NK-92 (cell line): ENCODE measurements around the gene CLEC14A.

Source experiments
- DNase-seq: peaks from one replicate; lab custom pipeline; 2025; ENCODE audit not compliant: unreplicated experiment; lab: John Stamatoyannopoulos, UW

The CLEC14A gene

GRCh38 chr14:38248321-38249028 lies 7.4 kb downstream of the CLEC14A start:
- DNase-seq: no peak

GRCh38 chr14:38243696-38244240 lies 12.1 kb downstream of the CLEC14A start:
- DNase-seq: no peak

GRCh38 chr14:38238878-38239277 lies 17.0 kb downstream of the CLEC14A start:
- no peak for DNase-seq

GRCh38 chr14:38238332-38238731 lies 17.6 kb downstream of the CLEC14A start:
- DNase-seq: no peak

DNA sequence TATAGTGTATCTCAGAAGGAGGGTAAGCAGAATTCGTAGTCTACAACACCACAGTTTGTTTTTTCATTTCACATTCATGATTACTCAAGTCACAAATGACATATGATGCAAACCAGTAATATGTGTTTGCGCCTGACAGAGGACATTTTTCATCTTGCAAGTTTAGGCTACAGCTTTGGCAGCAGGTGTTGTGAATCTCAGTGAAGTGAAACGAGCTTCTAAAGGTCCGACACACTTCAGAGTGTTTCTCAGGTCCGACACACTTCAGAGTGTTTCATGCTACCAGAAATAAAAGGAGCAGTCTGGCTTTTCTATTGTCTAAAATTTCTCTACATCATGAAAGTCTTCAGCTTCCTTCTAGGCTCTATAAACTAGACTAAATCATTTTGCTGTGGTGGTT lies 22.7 kb downstream of the CLEC14A start:
- DNase-seq: no peak

DNA sequence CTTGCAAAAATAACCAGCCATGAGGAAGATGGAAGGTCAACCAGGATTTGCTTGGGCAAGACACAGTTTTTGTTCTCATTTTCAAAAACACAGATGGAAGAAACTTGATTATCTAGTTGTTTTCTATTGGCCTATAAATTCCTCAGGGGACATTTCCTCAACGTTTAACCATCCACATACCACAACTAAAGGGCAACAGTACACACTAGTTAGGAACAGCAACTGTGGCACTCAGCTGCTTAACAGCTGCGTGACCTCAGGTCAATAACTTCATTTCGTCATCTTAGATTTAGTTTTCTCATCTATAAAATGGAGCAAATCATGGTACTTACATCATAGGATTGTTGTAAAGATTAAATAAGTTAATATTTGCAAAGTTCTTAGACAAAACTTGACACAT lies 29.5 kb downstream of the CLEC14A start:
- DNase-seq: no peak

GRCh38 chr14:38225946-38226345 lies 29.9 kb downstream of the CLEC14A start:
- DNase-seq: no peak

- DNase-seq: no peak
Measured at GRCh38 chr14:38224338-38224737, 31.6 kb downstream of the CLEC14A start.

- no peak for DNase-seq
Measured at GRCh38 chr14:38221077-38221476, 34.8 kb downstream of the CLEC14A start.

DNA sequence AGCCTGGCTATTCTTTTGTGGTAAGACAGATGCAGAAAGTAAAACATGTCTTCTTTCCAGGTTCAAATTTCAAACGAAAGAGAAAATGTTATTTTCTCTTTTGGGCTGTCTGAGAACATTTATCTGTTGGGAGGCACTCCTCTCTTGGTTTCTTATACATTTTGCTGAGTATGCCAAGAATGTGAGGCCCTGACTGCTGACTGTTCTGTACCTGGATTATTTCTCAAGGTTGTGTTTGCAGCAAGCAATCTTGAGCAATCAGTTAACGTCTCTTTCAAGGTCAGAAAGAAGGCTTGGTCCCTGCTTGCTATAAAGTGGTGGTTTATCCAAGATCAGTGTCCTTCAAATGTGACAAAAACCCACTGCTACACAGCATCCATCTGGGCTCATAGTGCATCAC lies 38.3 kb downstream of the CLEC14A start:
- DNase-seq: no peak

- no peak for DNase-seq
Measured at GRCh38 chr14:38213001-38213400, 42.9 kb downstream of the CLEC14A start.

- DNase-seq: no peak
Measured at GRCh38 chr14:38212111-38212510, 43.8 kb downstream of the CLEC14A start.

DNA sequence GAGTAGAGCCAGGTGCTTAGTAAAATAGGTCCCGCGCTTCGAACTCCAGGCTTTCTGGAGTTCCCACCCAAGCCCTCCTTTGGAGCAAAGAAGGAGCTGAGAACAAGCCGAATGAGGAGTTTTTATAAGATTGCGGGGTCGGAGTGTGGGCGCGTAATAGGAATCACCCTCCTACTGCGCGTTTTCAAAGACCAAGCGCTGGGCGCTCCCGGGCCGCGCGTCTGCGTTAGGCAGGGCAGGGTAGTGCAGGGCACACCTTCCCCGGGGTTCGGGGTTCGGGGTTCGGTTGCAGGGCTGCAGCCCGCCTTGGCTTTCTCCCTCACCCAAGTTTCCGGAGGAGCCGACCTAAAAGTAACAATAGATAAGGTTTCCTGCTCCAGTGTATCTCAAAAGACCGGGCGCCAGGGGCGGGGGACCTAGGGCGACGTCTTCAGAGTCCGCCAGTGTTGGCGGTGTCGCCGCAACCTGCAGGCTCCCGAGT lies 44.6 kb downstream of the CLEC14A start:
- no peak for DNase-seq

GRCh38 chr14:38210587-38211216 lies 45.2 kb downstream of the CLEC14A start:
- DNase-seq: no peak

DNA sequence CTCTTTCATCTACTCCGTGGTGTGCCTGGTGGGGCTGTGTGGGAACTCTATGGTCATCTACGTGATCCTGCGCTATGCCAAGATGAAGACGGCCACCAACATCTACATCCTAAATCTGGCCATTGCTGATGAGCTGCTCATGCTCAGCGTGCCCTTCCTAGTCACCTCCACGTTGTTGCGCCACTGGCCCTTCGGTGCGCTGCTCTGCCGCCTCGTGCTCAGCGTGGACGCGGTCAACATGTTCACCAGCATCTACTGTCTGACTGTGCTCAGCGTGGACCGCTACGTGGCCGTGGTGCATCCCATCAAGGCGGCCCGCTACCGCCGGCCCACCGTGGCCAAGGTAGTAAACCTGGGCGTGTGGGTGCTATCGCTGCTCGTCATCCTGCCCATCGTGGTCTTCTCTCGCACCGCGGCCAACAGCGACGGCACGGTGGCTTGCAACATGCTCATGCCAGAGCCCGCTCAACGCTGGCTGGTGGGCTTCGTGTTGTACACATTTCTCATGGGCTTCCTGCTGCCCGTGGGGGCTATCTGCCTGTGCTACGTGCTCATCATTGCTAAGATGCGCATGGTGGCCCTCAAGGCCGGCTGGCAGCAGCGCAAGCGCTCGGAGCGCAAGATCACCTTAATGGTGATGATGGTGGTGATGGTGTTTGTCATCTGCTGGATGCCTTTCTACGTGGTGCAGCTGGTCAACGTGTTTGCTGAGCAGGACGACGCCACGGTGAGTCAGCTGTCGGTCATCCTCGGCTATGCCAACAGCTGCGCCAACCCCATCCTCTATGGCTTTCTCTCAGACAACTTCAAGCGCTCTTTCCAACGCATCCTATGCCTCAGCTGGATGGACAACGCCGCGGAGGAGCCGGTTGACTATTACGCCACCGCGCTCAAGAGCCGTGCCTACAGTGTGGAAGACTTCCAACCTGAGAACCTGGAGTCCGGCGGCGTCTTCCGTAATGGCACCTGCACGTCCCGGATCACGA lies 46.0 kb downstream of the CLEC14A start:
- DNase-seq: no peak

DNA sequence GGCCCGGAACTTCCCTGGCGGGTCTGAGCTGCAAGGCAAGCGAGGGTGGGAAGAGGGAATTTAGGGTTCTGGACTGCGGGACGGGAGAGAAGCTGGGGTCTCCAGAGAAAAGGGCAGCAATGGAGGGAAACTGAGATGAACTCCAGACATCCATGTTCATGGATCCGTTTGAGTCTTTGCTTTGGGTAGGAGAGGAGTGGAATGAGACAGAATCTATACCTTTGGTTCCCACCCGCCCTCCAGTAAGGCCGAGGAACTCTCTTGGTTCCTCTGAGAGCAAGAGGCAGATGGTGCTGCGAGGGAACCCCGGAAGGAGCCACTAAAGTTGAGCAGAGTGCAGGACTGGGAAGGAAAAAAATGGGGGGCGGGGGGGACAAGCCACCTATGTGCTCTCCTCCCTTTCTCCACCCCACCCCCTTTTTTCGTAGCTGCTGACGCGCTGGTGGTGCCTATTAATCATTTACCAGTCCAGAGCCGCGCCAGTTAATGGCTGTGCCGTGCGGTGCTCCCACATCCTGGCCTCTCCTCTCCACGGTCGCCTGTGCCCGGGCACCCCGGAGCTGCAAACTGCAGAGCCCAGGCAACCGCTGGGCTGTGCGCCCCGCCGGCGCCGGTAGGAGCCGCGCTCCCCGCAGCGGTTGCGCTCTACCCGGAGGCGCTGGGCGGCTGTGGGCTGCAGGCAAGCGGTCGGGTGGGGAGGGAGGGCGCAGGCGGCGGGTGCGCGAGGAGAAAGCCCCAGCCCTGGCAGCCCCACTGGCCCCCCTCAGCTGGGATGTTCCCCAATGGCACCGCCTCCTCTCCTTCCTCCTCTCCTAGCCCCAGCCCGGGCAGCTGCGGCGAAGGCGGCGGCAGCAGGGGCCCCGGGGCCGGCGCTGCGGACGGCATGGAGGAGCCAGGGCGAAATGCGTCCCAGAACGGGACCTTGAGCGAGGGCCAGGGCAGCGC lies 47.0 kb downstream of the CLEC14A start:
- DNase-seq: no peak

GRCh38 chr14:38207736-38208617 lies 47.9 kb downstream of the CLEC14A start, which contains the start of gene SSTR1:
Gene SSTR1 (plus strand): TSS chr14:38207904. CDS start chr14:38209390, 1,486 bp downstream.
- no peak for DNase-seq

DNA sequence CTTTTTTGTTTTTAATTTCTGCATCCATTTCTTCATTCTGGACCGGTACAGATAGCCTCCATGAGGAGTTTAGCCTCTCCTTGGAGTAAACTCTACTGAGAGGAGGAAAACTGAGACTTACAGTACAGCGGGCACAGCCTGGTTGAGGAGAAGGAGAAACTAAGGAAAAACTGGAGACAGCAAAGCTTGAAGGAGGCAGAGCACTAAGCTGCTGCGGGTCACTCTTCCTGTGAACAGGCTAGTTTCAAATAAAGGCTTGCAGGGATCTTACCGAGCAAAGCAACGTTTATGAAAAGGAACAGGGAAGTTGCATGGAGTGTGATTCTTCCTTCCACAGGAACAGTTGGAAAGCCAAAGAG lies 48.5 kb downstream of the CLEC14A start:
- no peak for DNase-seq
